ENCODE measurements around the gene F11.
"Not testable (repeated sequence)": the region's sequence is repeated elsewhere in the genome, so short reads cannot be mapped to it uniquely, and the experiment has no call there.

Gene F11

GRCh38 chr4:186249785-186250754, 15.9 kb upstream of the F11 start:
- no peak for DNase-seq (ENCODE audit: low spot score)

GRCh38 chr4:186250760-186251159, 15.2 kb upstream of the F11 start:
- no peak for DNase-seq (ENCODE audit: low spot score)

- DNase-seq (ENCODE audit: low spot score): no peak
Observed at GRCh38 chr4:186255122-186255521, 10.9 kb upstream of the F11 start.

DNA sequence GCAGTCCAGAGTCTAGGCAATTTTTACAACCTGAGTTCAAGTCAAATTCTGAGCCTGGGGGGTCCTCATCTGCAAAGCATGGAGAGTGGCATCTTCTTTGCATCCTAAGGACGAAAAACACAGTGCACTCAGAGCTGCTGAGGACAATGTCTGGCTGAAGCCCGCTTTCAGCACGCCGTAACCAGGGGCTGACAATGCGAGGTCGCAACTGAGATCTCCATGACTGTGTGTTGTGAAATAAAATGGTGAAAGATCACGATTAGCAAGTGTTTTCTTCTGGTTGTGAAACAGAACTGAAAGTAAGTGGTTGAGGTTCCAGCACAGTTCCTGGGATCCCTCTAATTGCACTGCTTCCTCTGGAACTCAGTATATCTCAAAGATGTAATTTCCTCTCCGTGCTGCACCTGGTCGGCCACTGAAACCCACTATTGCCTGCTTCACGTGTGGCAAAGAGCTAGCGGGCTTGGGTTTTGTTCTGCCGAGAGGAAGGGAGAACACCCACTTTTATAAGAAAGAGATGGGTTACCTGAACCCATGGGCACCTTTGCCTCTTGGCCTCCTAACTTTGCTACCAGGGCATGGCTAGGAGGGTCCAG, 7.7 kb upstream of the F11 start:
- DNase-seq (ENCODE audit: low spot score): no peak

GRCh38 chr4:186260117-186260503, 5.9 kb upstream of the F11 start:
- DNase-seq (ENCODE audit: low spot score): no peak

- no peak for DNase-seq (ENCODE audit: low spot score)
Observed at GRCh38 chr4:186260504-186261448, 5.2 kb upstream of the F11 start.

- DNase-seq (ENCODE audit: low spot score): no peak
Observed at GRCh38 chr4:186264660-186265059, 1.3 kb upstream of the F11 start.

GRCh38 chr4:186265250-186265649, 739 bp upstream of the F11 start:
- not testable (repeated sequence) for DNase-seq (ENCODE audit: low spot score)

- no peak for DNase-seq (ENCODE audit: low spot score)
Observed at GRCh38 chr4:186266729-186267456, 904 bp downstream of the F11 start.

DNA sequence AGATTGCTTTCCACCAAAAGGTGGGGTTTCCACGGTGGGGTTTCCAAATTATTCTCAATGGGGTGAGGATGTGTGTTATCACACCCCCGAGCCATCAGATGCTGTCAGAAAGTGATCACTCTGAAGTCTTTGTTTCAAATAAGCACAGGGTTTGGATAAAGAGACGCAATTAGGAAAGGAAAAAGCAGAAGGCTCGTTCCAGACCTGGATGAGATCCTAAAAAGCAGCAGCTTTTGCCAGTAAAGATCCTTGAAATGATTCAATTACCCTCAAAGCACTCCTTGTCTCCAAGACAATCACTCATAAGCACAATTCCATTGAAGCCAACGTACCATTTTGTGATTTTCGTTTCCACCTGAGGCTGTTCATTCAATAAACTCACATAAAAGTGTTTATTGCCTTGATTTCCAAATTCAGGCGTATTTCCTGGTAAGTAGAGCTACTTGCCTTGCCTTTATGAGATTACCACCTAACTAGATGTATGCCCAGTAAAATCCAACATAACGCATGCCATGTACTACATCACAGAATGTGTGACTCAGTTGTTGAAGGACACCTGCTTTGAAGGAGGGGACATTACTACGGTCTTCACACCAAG, 5.2 kb downstream of the F11 start:
- no peak for DNase-seq (ENCODE audit: low spot score)

DNA sequence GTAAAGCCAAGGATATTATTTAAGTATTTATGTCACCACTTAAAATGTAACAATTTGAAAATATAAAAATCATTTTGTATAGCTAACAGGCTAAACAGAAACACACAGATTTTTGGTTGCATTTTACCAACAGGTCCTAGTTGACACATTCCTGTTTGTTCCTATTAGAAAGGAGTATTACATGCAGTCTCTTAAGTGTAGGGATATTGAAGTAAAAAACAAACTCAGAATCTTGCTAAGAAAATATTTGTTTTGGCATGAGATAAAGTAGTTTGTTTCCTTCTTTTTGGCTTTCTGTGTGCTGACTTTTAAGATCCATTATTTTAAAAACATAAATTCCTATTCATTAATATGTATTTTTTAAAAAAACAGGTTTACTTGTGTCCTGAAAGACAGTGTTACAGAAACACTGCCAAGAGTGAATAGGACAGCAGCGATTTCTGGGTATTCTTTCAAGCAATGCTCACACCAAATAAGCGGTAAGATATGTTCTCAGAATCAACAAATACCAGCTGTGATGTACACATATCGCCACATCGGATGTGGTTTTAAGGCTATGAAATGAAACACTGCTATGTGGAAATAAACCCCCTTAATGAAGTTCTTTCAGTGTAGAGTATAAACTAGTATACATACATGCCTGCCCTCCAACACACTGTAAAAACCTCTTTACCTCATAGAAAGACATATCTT, 6.9 kb downstream of the F11 start:
- no peak for DNase-seq (ENCODE audit: low spot score)

DNA sequence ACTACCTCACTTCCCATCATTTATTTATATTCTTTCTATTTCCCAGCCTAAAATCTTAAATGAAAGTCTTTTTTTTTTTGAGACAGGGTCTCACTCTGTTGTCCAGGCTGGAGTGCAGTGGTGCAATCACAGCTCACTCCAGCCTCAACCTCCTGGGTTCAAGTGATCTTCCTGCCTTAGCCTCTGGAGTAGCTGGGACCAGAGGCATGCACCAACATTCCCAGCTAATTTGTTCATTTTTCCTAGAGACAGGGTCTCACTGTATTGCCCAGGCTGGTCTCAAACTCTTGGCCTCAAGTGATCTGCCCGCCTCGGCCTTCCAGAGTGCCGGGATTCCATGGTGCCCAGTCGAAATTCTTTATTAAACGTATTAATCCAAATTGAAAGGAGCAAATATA, 7.4 kb downstream of the F11 start:
- not testable (repeated sequence) for DNase-seq (ENCODE audit: low spot score)

- no peak for DNase-seq (ENCODE audit: low spot score)
Observed at GRCh38 chr4:186283311-186283710, 17.3 kb downstream of the F11 start.

- DNase-seq (ENCODE audit: low spot score): no peak
Observed at GRCh38 chr4:186285147-186285546, 19.2 kb downstream of the F11 start.

GRCh38 chr4:186286581-186286980, 20.6 kb downstream of the F11 start:
- DNase-seq (ENCODE audit: low spot score): no peak

GRCh38 chr4:186291256-186291890, 25.4 kb downstream of the F11 start:
- no peak for DNase-seq (ENCODE audit: low spot score)

GRCh38 chr4:186294160-186294559, 28.2 kb downstream of the F11 start:
- no peak for DNase-seq (ENCODE audit: low spot score)

GRCh38 chr4:186296481-186296880, 30.5 kb downstream of the F11 start:
- DNase-seq (ENCODE audit: low spot score): no peak

DNA sequence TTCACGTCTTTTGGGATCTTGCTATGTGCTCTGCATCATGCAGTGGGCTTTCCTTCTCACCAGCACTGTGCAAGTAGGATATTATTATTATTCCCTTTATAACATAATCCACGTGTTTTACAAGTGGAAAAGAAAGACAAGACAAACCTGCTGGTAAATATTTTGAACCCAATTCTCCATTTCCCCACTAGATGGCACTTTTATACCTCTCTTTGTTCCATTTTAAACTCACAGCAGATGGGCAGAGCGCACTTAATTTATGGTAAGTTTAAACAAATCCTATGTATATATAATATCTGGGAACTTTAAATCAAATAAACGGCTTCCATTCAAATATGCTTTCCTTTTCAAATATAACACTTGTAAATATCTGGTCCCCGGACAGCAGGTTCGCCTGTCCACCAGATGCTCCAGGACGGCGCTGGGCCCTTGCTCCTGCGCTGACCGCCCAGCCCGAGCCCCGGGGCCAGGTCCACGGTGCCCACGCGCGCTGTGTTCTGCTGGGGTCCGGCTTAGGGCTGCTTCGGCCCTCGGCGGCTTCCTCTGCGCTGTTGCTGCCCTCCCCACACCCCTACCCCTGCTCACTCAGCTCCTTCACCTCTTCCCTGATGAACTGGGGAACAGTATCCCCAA, 31.1 kb downstream of the F11 start:
- peak; percentile 46 for DNase-seq (ENCODE audit: low spot score)

All from kidney capillary endothelial cell (primary cell).